ENCODE data around the gene TMEM38B.

Gene TMEM38B, protein sequence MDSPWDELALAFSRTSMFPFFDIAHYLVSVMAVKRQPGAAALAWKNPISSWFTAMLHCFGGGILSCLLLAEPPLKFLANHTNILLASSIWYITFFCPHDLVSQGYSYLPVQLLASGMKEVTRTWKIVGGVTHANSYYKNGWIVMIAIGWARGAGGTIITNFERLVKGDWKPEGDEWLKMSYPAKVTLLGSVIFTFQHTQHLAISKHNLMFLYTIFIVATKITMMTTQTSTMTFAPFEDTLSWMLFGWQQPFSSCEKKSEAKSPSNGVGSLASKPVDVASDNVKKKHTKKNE

DNA sequence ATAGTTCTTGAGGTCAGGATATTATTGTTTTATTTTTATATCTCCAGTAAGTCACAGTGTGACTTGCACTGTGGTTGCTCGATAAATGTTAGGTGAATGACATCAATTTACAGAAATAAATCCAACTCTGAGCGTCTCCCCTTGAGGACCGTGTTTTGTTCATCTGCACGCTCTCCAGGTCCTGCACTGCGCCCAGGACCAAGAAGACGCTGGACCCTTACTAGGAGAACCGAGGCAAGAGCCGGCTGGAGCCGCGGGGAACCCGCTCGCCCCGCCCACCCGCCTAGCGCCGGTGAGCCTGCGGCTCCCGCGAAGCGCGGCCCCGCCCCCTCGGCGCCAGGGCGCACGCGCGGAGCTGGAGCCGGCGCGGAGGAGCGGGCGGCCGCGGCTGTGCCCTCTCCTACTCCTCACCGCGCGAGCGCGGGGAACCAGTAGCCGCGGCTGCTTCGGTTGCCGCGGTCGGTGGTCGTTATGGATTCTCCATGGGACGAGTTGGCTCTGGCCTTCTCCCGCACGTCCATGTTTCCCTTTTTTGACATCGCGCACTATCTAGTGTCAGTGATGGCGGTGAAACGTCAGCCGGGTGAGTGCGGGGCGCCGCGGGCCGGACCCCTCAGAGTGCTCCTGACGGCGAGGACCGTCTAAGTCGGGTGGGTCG lies at the start of gene TMEM38B:
Gene TMEM38B (plus strand): TSS at position 352 of the 658 bp plus-strand sequence. CDS start 120 bp downstream, at position 472.
- Histone ChIP-seq H3K27ac (ENCODE audit: low read depth, low read length) (peak within 1 kb of the TSS; percentile 26), H3K9ac (ENCODE audit: low read length in 5 of 5) (peak within 1 kb of the TSS; percentile 54 to 82 (median 68)), H3K4me1 (ENCODE audit: control insufficient read depth in 5 of 5, insufficient read depth in 5 of 5, low read length in 5 of 5) (peaks cover 0 to 20% (median 14%) of the 10 kb centered on the region in 5 donors)

DNA sequence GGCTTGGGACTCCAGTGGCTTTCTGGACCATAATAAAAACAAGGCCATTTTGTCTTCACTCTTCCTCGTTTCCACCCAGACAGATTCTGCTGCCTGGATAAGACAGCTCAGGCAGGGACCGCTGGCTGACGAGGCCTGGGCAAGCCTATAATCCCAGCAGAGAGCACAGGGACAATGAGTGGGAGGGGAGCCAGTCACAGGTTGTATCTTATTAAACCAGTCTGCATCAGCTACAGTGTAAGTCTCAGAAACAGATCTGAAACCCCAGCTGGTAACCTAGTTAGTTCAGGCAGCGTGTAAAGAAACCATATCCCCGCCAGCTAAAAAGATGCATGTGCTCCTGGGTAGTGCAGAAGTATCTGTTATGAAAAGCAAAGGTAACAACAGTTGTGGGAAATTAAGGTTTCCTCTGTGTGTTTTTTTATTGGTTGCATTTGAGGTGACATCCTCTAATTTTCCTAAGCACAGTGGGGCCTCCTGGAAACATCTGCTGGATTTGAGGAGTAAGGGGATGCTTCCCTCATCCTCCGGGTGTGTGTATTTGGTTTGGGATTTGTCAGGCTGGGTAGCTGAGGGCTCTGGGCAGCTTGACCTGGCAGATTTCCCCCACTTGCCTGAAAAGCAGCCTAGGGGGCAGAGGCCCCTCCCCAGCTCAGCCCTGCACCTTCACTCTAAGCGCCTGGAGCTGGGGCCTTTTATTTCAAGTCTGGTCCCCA lies 47.3 kb upstream of the TMEM38B start:
- Histone ChIP-seq H3K4me3 (ENCODE audit: low read depth in 1 of 5, low read length in 5 of 5) (no peak overlapping the region), H3K9ac (ENCODE audit: low read length in 5 of 5) (no peak overlapping the region)

More for the DNA sequence above, at the start of gene TMEM38B:
- Histone ChIP-seq H3K36me3 (ENCODE audit: control insufficient read depth in 5 of 5, insufficient read depth in 5 of 5, low read length in 5 of 5) (no peaks in the 10 kb centered on the region), H3K9me3 (ENCODE audit: control insufficient read depth in 5 of 5, low read length in 5 of 5) (no peaks in the 10 kb centered on the region), H3K27me3 (ENCODE audit: control insufficient read depth in 5 of 5, insufficient read depth in 4 of 5, low read length in 5 of 5) (peaks cover 0 to 10% (median 6%) of the 10 kb centered on the region in 5 donors), H3K4me3 (ENCODE audit: low read depth in 1 of 5, low read length in 5 of 5) (peak within 1 kb of the TSS; percentile 84 to 93 (median 89))

DNA sequence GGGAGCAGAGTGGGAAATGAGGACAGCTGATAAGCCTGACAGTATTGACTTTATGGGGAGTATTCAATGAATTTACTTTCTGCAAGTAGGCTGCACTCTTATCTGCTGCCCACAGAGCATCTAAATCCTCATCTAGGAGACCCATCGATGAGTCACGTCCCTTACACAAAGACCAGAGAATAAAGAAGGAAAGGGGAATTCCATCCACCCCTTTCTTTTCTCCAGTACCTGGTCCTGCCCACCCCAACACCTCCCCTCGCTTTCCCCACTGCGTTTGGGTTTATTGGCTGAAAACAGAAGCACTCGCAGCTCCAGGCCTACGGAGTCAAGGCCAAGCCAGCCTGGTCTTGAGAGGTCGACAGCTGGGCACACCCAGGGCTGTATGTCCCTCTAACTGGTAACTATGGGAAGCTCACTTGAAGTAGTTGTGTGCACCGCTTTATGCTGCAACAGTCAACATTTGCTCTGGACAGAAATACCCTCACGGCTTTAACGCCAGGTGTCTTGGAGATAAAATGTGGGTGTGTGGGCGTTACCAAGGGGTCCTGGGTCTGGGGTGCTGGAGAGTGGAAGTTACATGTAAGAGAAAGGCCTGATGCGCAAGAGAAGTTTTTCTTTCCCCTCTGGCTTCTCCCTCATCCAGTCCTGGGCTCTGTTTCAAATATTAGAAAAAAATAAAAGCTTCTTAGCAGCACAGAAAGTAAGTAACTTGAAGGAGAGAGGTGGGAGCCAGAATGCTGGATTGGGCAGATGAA lies 46.6 kb upstream of the TMEM38B start:
- H3K9ac ChIP-seq (ENCODE audit: low read length in 5 of 5), result no peak overlapping the region
- H3K4me3 ChIP-seq (ENCODE audit: low read depth in 1 of 5, low read length in 5 of 5), result no peak overlapping the region
- H3K27me3 ChIP-seq (ENCODE audit: control insufficient read depth in 5 of 5, insufficient read depth in 4 of 5, low read length in 5 of 5), result no peaks in the 10 kb centered on the region
- no peaks in the 10 kb centered on the region for H3K36me3 ChIP-seq (ENCODE audit: control insufficient read depth in 5 of 5, insufficient read depth in 5 of 5, low read length in 5 of 5)
- H3K27ac ChIP-seq (ENCODE audit: low read depth, low read length), result no peak overlapping the region
- peaks cover 0 to 7% (median 0%) of the 10 kb centered on the region in 5 donors for H3K4me1 ChIP-seq (ENCODE audit: control insufficient read depth in 5 of 5, insufficient read depth in 5 of 5, low read length in 5 of 5)
- H3K9me3 ChIP-seq (ENCODE audit: control insufficient read depth in 5 of 5, low read length in 5 of 5), result no peaks in the 10 kb centered on the region

More for the DNA sequence above, 47.3 kb upstream of the TMEM38B start:
- no peaks in the 10 kb centered on the region for H3K27me3 ChIP-seq (ENCODE audit: control insufficient read depth in 5 of 5, insufficient read depth in 4 of 5, low read length in 5 of 5)
- H3K27ac ChIP-seq (ENCODE audit: low read depth, low read length), result no peak overlapping the region
- H3K9me3 ChIP-seq (ENCODE audit: control insufficient read depth in 5 of 5, low read length in 5 of 5), result peaks cover 0 to 3% (median 0%) of the 10 kb centered on the region in 5 donors
- peaks cover 0 to 7% (median 0%) of the 10 kb centered on the region in 5 donors for H3K4me1 ChIP-seq (ENCODE audit: control insufficient read depth in 5 of 5, insufficient read depth in 5 of 5, low read length in 5 of 5)
- H3K36me3 ChIP-seq (ENCODE audit: control insufficient read depth in 5 of 5, insufficient read depth in 5 of 5, low read length in 5 of 5), result no peaks in the 10 kb centered on the region

DNA sequence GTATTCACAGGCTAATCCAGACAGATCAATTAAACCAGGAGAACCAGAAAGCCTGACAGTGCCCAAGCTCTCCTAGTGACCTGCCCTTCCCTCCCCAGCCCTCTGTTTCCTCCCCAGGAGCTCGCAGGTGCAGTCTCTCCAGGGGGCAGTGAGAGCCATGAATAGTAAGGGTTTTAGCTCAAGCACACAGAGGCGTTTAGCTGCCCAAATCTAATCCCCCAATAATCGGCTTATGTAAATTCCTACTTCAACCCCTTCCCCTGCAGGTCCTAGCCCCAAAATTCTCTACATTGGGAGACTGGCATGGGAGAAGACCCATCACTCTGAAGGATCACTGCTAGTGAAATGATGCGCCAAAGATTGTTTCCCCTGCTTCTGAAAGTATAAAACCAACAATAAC lies 42.5 kb upstream of the TMEM38B start:
- Histone ChIP-seq H3K27ac (ENCODE audit: low read depth, low read length) (no peak overlapping the region), H3K36me3 (ENCODE audit: control insufficient read depth in 5 of 5, insufficient read depth in 5 of 5, low read length in 5 of 5) (no peaks in the 10 kb centered on the region), H3K9me3 (ENCODE audit: control insufficient read depth in 5 of 5, low read length in 5 of 5) (no peaks in the 10 kb centered on the region), H3K4me1 (ENCODE audit: control insufficient read depth in 5 of 5, insufficient read depth in 5 of 5, low read length in 5 of 5) (peaks cover 0 to 18% (median 11%) of the 10 kb centered on the region in 5 donors), H3K4me3 (ENCODE audit: low read depth in 1 of 5, low read length in 5 of 5) (no peak overlapping the region), H3K27me3 (ENCODE audit: control insufficient read depth in 5 of 5, insufficient read depth in 4 of 5, low read length in 5 of 5) (peaks cover 4 to 14% (median 9%) of the 10 kb centered on the region in 5 donors), H3K9ac (ENCODE audit: low read length in 5 of 5) (no peak overlapping the region)

DNA sequence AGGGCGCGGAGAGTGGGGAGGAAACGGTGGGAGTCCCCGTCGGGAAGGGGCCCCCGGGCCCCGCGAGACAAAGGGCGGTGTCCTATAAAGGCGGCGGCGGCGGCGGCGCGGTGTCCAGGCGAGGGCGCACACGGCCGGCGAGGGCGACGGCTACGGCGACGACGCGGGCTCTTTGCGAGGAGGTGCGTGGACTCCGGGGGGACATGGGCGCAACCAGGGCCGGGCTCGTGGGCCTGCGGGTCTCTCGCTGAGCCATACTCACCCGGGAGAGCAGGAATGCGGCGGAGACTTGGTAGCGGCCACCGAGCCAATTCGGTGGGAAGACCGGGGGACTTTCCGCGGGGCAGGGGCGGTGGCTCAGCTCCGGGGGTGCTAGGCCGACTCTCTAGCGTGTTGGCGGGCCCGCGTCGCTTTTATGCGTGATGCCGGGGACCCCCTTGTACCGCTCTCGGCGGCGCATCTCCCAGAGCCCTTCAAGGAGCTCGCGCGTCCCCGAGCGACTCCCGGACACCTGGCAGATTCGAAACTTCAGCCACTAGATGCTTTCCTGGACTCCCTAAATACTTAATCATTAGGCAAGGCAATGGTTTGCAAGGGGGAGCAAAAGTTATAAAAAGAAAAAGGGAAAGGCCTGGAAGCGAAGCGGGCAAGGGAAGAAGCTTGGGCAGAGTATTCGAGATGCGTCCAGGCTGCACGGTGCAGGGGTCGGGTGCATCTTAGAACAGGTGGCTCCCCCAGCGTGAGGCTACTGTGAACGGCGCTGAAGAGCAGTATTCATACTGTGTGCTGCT lies 38.0 kb upstream of the TMEM38B start:
- Histone ChIP-seq H3K27ac (ENCODE audit: low read depth, low read length) (no peak overlapping the region), H3K36me3 (ENCODE audit: control insufficient read depth in 5 of 5, insufficient read depth in 5 of 5, low read length in 5 of 5) (no peaks in the 10 kb centered on the region), H3K4me1 (ENCODE audit: control insufficient read depth in 5 of 5, insufficient read depth in 5 of 5, low read length in 5 of 5) (peaks cover 0 to 13% (median 11%) of the 10 kb centered on the region in 5 donors), H3K4me3 (ENCODE audit: low read depth in 1 of 5, low read length in 5 of 5) (peak overlapping the region; percentile 37 to 66 (median 60)), H3K9ac (ENCODE audit: low read length in 5 of 5) (peak overlapping the region in 1 of 5 donors; percentile 64), H3K9me3 (ENCODE audit: control insufficient read depth in 5 of 5, low read length in 5 of 5) (no peaks in the 10 kb centered on the region), H3K27me3 (ENCODE audit: control insufficient read depth in 5 of 5, insufficient read depth in 4 of 5, low read length in 5 of 5) (peaks cover 13 to 22% (median 16%) of the 10 kb centered on the region in 5 donors)

DNA sequence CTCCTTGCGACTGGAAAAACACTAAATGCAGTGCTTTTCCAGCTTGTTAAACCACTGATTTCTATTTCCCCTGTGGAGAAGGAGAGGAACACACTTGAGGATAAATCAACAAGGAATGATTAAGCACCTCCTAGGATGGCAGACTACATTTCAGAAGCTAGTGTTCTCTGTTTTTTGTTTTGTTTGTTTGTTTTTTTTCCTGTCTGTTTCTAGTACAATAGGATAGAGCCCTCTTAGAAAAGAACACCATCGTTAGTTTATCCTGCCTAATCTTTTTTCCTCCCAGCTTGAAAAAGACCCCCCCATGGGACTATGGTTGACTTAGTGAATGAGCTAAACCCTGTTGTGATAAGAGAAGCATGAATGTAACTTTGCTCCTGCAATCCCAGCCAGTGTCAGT lies 36.0 kb upstream of the TMEM38B start:
- Histone ChIP-seq H3K4me1 (ENCODE audit: control insufficient read depth in 5 of 5, insufficient read depth in 5 of 5, low read length in 5 of 5) (peaks cover 0 to 13% (median 11%) of the 10 kb centered on the region in 5 donors), H3K27ac (ENCODE audit: low read depth, low read length) (no peak overlapping the region), H3K9ac (ENCODE audit: low read length in 5 of 5) (no peak overlapping the region), H3K27me3 (ENCODE audit: control insufficient read depth in 5 of 5, insufficient read depth in 4 of 5, low read length in 5 of 5) (peaks cover 13 to 22% (median 16%) of the 10 kb centered on the region in 5 donors), H3K4me3 (ENCODE audit: low read depth in 1 of 5, low read length in 5 of 5) (no peak overlapping the region), H3K36me3 (ENCODE audit: control insufficient read depth in 5 of 5, insufficient read depth in 5 of 5, low read length in 5 of 5) (no peaks in the 10 kb centered on the region), H3K9me3 (ENCODE audit: control insufficient read depth in 5 of 5, low read length in 5 of 5) (no peaks in the 10 kb centered on the region)

DNA sequence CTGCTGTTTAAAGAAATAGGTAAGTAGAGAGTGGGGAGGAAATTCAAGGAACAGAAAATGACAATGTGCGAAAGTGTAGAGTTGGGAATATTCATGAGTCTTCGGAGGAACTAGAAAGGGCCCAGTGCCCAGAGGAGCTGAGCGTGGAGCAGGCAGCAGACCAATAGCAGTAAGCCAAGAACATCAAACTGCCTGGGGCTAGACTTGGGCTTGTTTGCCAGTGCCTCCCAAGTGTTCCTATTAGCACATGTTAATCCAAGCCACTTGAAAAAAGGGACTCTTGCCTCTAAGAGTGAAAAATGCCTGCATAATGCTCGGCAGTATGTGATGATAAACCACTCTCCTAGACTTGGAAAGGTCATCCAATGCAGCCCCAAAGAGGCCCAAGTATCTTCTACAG lies 33.3 kb upstream of the TMEM38B start:
- Histone ChIP-seq H3K27ac (ENCODE audit: low read depth, low read length) (no peak overlapping the region), H3K9ac (ENCODE audit: low read length in 5 of 5) (no peak overlapping the region), H3K36me3 (ENCODE audit: control insufficient read depth in 5 of 5, insufficient read depth in 5 of 5, low read length in 5 of 5) (no peaks in the 10 kb centered on the region), H3K4me1 (ENCODE audit: control insufficient read depth in 5 of 5, insufficient read depth in 5 of 5, low read length in 5 of 5) (peaks cover 0 to 10% (median 8%) of the 10 kb centered on the region in 5 donors), H3K9me3 (ENCODE audit: control insufficient read depth in 5 of 5, low read length in 5 of 5) (no peaks in the 10 kb centered on the region), H3K4me3 (ENCODE audit: low read depth in 1 of 5, low read length in 5 of 5) (no peak overlapping the region), H3K27me3 (ENCODE audit: control insufficient read depth in 5 of 5, insufficient read depth in 4 of 5, low read length in 5 of 5) (peaks cover 10 to 15% (median 13%) of the 10 kb centered on the region in 5 donors)

DNA sequence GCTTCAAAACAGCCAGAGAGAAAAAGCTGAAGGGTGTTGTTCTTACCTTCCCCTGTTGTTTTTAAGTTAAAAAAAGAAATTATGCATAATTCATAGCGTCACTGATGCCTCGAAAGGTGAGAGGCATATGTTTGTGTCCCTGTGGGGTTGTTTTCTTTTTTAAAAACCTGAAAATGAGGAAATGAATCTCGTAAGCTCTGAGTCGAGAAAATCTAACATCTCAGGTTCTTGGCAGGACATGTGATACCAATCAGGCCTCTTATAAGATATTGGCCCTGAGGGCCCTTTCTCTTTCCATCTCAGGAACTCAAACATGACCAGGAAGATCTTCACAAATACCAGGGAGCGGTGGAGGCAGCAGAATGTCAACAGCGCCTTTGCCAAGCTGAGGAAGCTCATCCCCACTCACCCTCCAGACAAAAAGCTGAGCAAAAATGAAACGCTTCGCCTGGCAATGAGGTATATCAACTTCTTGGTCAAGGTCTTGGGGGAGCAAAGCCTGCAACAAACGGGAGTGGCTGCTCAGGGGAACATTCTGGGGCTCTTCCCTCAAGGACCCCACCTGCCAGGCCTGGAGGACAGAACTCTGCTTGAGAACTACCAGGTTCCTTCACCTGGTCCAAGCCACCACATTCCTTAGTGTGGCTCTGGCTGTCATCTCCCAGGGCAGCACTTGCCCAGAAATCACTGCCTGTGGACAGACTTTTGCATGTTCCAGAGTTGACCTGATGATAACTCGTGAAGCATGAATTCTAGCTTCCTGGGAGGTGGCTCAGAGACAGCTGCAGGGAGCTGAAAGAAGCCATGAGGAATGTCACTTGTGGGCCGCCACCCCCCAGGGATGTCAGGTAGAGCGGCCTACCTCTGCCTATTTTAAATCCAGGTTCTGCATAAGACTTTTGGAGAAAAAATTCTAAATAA lies 31.9 kb upstream of the TMEM38B start, which contains the start of gene TAL2:
Gene TAL2 (plus strand): TSS at position 274 of the 921 bp plus-strand sequence. CDS start 40 bp downstream, at position 314.
- no peak within 1 kb of the TSS for H3K4me3 ChIP-seq (ENCODE audit: low read depth in 1 of 5, low read length in 5 of 5)
- H3K27ac ChIP-seq (ENCODE audit: low read depth, low read length), result no peak within 1 kb of the TSS
- no peaks in the 10 kb centered on the region for H3K36me3 ChIP-seq (ENCODE audit: control insufficient read depth in 5 of 5, insufficient read depth in 5 of 5, low read length in 5 of 5)
- no peak within 1 kb of the TSS for H3K9ac ChIP-seq (ENCODE audit: low read length in 5 of 5)
- H3K9me3 ChIP-seq (ENCODE audit: control insufficient read depth in 5 of 5, low read length in 5 of 5), result no peaks in the 10 kb centered on the region
- H3K4me1 ChIP-seq (ENCODE audit: control insufficient read depth in 5 of 5, insufficient read depth in 5 of 5, low read length in 5 of 5), result no peaks in the 10 kb centered on the region
- H3K27me3 ChIP-seq (ENCODE audit: control insufficient read depth in 5 of 5, insufficient read depth in 4 of 5, low read length in 5 of 5), result peaks cover under 1 to 5% (median 2%) of the 10 kb centered on the region in 5 donors

Data from subcutaneous abdominal adipose tissue (tissue), 5 donors.